GM19099 (cell line): ENCODE results near the gene FGR.

Experiments used
- POLR2A ChIP-seq: IDR thresholded peaks from 3 replicates; pipeline ENCODE4 v1.6.1; 2011; ENCODE audit warnings: low read depth; ENCODE audit not compliant: insufficient read length; ENCODE audit errors: extremely low read depth

Gene FGR

DNA sequence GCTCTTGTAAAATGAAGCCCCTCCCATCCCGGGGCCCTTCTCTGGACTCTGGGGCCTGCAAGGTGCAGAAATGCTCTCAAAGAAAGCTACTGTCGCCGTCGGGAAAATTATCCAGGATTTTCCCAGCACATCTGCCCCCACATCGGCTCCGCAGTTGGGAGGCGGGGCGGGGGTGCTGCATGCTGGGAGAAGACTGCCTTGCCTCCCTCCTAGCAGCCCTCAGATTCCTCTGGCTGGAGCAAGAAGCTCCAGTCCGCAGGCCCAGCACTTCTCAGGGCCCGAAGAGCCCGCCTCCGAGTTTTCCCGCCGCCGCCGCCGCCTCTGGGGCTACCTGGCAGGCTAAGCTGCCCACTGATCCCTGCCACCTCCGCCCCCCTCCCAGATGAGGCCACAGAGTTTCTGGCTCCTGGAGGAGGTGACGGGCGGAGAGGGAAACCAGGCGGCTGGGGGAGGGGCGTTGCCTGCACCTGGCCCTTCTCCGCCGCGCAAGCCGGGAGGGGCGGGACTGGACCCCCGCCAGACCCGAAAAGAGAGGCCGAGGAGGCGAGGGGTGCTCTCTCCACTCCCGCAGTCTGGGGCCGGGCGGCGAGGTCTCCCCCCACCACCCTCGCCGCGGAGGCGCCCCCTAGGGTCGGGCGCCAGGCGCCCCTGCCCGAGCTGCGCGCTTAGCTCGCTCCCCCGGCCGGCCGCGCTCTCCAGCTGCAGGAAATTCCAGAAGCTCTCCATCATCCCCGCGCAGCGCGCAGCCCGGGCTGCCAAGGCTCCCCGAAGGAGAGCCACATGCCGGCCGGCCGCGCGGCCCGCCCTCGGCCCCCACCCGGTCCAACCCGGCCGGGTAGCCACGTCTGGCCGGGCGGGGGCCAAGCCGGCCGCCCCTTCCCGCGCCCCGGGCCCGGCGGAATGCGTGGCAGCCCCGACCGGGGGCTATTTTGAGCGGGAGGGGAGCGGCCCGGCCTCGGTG, 59.8 kb downstream of the FGR start:
- TF ChIP-seq POLR2A = no peak

DNA sequence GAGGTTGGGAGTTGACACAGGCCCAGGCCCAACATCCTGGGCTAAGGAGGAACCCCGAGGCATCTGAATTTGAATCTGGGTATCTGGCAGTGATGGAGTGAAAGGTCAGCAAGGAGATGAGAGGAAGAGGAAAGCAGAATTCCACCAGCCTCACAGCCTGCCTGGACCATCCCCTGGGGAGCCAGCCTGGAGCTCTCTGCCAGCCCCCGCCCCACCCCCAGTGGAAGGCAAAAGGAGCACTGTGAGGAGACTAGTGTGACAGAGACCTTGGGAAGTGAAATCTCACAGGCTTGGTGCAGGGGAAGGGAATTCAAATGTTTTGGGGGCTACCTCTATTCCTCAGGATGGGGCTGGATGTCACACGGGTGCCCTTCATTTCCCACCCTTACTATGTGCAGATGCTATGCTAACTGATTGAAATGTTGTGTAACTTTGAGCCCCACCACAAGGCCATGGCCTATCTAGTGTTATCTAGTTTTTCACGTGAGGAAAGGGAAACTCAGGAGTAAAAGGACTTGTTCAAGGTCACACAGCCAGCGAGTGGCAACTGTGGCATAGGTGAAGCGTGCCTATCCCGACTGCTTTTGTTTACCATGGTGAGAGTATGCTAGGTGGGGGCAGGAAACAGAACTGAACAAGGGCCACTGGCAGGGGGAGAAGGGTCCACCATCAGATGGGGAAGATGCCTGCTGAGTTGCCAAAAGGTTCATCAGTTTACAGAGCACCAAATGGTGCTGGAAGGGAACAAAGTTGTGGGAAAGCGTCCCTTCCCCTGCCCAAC, 60.8 kb downstream of the FGR start:
- no peak for TF ChIP-seq POLR2A

DNA sequence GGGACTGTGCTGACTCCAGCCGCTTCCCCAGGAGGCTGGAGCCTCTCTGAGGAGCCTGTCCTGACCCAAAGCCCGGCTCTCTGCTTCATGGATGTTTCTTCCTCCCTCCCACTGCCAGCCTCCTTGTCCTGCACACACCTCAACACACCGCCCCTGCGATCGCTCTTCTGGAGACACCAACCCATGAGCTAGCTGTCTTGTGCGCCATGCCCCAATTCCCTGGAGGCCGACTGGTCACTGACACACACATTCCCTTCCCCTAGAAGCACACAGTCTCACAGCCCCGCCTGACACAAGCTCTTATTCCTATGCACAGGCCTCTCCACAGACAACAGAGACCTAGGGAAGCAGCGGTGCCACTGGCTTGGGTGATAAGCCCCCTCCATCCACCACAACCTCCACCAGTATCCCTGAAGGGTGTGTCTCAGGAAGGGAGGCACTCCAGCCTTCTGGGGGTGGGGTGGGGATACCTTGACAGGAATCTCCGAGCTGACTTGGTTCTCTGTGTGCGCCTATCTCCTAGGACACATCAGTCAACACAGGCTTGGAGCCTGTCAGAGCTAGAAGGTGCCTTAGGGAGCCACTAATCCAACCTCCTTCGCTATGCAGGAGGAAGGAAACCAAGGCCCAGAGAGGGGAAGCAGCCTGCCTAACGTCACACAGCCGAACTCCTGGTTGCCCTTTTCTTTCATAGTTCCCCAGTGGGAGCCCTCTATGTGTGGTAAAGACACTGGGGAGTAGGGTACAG, 62.1 kb downstream of the FGR start:
- no peak for TF ChIP-seq POLR2A

DNA sequence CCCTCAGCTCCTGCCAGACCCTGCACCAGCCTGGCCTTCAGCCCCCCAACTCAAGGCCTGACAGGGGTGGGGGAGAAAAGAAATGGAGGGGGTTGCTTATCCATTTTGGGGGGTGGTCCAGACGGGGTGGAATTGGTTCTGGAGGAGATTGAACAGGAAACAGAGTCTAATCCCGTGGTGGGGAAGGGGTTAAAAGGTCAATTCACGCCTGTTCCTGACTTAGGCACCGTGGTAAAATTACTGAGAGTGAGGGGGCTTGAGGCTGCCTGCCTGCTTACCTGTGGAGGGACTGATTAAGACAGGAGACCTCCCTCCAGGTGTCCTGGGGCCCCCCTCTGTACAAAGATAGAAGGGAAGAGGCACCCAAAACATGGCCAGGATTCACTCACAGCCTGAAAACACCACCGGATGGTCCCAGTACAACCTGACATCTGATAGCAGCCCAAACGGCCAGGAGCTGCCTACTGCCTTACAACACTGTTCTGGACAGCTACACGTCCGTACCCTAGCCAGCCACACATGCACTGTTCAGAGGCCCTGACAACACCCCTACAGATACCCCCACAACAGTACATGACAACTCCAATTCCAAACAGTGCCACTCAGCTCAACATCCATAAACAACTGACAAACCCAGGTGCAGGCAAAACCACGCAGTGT, 62.8 kb downstream of the FGR start:
- TF ChIP-seq POLR2A = no peak

DNA sequence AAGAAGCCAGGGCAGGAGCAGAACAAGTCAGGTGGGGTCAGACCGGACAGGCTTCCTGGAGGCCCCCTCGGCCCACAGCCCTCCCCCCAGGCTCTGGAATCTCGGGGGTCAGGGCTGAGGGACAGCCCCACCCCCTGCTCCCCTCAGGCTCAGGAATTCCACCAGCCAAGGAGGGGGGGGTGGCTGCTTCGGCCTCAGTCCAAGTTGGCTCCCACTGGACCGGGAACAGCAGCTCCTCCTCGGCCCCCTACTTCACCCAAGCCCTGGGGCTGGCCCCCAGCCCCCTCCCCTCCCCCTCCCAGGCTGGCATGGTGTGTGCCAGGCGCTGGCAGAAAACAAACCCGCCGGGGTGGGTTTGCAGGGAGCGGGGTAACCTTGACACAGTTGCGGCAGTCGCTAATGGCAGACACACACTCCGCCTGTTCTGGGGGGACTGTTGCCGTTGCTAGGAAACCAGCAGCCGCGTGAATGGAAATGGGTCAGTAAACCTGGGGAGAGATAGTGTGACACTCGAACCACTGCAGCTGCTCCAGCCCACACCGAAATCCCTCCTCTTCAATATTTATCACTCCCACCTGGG, 63.5 kb downstream of the FGR start:
- TF ChIP-seq POLR2A = no peak

DNA sequence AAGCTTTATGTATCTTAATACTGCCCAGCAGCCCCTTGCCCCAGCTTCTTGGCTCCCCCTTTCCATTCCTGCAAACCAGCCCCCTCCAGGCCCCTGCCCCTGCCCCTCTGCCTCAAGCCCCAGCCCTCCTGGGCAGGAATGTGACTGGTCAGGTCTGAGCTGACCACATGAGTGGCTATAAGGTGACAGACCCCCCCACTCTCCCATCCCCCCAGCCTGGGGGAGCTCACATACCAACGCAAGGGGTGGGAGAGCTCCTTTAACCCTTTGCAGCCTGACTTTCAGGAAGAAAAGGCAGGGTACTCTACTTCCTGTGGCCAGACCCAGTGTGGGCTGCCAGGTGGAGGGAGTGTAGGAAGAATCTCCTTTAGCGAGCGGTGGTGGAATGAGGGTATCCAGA, 64.2 kb downstream of the FGR start:
- no peak for TF ChIP-seq POLR2A

DNA sequence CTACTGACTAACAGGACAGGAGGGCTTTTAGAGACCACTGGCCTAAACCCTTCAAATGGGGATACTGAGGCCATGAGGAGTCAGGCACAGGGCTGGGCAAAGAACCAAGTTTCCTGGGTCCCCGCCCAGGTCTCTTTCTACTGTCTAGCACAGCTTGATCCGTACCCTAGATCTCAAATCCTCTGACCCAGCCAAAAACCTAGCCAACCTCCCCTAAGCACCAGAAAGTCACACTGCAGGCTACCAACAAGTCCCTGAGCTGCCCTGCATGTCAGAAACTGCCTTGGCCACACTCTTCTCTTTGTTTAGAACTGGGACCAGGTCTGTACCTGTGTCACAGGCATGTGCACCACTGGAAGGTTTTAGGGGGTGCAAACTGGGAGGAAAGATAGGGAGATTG, 64.6 kb downstream of the FGR start:
- no peak for TF ChIP-seq POLR2A

DNA sequence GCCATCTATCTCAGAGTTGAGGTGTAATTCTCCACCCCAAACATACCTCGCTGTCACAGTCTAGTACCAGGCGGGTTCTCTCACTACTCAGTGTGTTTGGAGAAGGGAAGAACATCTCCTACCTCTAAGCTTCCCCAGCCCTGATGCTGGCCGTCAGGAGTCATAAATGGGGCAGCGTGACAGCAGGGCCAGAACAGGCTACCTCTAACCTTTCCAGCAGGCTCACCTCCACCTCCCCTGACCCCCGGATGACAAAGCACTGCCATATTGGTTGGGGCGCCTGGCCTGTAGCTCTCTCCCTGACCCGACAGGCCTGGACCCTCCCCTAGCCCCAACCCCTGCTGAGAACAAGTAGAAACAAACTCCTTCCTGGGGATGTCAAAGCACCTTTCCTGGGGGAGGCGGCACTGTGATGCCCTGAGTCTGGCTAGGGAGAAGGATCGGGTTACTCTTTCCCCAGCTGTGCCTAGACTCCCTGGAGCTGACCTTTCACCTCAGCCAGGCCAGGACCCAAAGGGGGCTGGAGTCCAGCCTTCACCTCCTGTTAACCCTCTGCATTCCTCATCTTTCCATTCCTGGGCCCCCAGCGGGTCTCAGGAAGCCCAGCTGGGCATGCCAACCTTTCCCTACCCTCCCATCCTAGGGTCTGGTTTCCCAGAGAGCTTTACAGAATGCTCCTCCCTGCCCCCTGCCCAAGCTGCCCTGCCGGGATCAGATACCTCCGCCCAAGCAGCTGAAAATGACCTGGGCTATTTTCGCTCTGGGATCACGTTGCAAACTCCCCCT, 65.3 kb downstream of the FGR start:
- TF ChIP-seq POLR2A = no peak

DNA sequence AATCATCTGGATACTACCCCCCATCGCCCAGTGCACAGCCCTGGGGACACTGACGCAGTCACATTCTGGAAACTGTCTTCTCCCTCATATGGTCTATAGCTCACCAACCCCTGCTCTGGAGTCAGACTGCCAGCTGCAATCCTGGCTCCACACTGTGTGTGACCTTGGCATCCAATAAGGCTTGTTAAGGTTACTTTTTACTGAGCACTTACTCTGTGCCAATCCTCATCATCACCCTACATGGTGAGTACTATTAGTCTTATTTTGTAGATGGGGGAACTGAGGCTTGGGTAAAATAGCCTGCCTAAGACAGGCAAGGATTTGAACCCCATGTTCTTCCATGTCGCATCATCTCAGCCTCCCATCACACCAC, 65.9 kb downstream of the FGR start:
- no peak for TF ChIP-seq POLR2A

DNA sequence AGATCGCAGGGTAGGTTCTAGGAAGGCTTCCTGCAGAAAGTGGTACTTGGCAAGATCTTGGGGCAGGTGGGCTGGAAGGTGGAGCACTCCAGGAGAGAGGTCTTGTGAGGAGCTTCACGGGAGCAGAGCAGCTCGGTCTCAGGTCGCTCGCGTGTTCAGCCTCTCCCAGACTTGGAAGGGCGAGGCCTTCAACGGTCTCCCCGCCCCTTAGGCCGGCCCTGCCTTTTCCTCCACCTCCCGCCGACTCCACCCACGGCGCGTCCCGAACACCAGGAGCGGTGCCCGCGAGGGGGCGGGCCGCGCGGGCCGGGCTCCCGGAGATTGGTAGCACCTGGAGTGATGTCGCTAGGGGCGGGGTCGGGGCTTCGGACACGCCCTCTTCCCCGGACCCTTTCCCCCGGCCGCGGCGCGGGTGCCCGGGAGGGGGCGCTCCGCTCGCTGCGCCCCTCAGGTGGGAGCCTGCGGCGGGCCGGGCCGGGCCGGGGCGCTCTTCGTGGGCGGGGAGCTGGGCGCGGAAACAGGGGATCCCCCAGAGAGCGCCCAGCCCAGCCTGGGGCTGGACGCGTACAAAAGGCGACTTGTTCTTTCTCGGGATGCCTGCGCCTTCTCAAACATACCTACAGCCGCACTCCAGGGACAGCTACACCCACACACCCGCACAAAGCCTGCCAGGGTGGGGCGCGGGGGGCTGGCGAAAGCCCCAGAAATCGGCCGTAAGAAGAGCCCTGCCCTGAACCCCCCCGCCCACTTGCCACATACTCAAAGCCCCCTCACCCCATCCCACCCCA, 66.5 kb downstream of the FGR start:
- peak; percentile 24 for TF ChIP-seq POLR2A

DNA sequence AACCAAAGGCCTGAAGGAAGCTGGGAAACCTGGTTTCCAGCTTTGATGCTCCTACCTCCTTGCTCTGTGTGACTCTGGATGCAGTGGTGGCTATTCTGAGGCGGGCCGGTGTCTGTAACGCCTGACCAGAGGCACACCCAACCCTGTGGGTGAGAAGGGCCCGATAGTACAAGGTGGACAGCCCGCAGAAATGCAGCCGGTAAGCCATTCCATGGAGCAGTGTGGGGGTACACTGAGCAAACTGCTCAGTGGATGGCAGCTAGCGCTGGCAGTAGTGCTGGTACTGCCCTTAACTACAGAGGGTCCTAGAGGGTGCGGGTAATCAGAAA, 67.0 kb downstream of the FGR start:
- no peak for TF ChIP-seq POLR2A

DNA sequence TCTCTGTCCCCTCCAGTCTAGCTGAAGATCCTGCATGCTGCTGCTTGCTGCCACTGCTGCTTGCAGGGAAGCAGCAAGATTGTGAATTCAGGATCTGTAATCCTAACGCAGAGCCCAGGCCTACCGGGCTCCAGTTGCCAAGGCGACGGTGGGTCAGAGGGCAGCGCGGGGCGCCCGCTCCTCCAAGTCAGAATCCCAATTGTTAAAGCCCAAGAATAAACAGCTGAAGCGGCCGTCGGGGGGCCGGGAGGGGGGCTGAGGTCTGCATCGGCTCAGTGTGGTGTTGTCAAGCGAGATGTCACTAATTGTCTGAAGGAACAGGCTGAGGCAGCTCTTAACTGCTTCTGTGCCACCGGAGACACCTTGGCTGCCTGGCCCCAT, 67.8 kb downstream of the FGR start:
- no peak for TF ChIP-seq POLR2A
